ENCODE results near the gene ABCC12.

GRCh38 chr16:48106446-48106845 is 49.3 kb downstream of the ABCC12 start:
- TF ChIP-seq SUZ12 (IDR thresholded peaks at IDR 0.05) = no peak
- no peak for TF ChIP-seq L3MBTL2 (conservative IDR thresholded peaks at IDR 0.05)
- TF ChIP-seq FOXK2 (IDR thresholded peaks at IDR 0.05) = no peak
- TF ChIP-seq SP1 (IDR thresholded peaks at IDR 0.05) = no peak
- no peak for TF ChIP-seq LEF1 (IDR thresholded peaks at IDR 0.05; ENCODE audit: borderline replicate concordance)
- TF ChIP-seq TARDBP (IDR thresholded peaks at IDR 0.05) = no peak
- no peak for TF ChIP-seq ZNF384 (IDR thresholded peaks at IDR 0.05)
- TF ChIP-seq HDGF (IDR thresholded peaks at IDR 0.05; ENCODE audit: borderline replicate concordance) = no peak
- TF ChIP-seq BHLHE40 (IDR thresholded peaks at IDR 0.05; ENCODE audit: borderline replicate concordance) = no peak
- TF ChIP-seq NFRKB (IDR thresholded peaks at IDR 0.05) = no peak
- no peak for TF ChIP-seq FOXM1 (IDR thresholded peaks at IDR 0.05; ENCODE audit: borderline replicate concordance)
- TF ChIP-seq FOXA1 (IDR thresholded peaks at IDR 0.05) = no peak
- TF ChIP-seq ELF4 (IDR thresholded peaks at IDR 0.05) = no peak
- no peak for TF ChIP-seq PKNOX1 (IDR thresholded peaks at IDR 0.05)
